GM20000 (cell line): Measurements from ENCODE around the gene CFI.

Source experiments
- DNase-seq: peaks from one replicate; pipeline ENCODE4 v3.0.0; 2012; ENCODE audit warnings: low spot score
- CTCF ChIP-seq: IDR thresholded peaks from 2 replicates; pipeline ENCODE4 v1.5.1; 2012; ENCODE audit warnings: mild to moderate bottlenecking, control low read depth; ENCODE audit errors: extremely low read depth, missing control alignments

Gene CFI

DNA sequence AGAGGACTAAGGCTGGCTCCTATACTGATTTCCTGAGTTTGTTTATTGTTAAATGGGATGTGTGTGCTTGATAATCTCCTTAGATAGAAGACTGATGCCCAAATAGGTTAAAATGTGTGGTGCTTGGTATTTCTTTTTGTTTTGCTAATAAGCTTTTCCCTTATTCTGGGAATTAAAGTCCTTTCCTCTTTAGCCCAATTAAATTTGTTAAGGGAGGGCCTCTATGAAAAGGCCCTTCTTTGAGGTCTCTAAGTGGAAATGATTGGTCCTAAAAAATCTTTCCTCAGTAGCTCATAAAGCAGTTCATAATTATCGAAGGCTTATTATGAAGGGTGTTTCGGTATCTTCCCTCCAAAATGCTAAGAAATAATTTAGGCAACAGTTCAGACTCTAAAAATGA lies 25.9 kb upstream of the CFI start, which contains the start of gene RRH:
Gene RRH (plus strand): TSS at position 301 of the 400 bp plus-strand sequence. CDS start 56 bp downstream, at position 357.
- no peak for TF ChIP-seq CTCF
- no peak for DNase-seq

DNA sequence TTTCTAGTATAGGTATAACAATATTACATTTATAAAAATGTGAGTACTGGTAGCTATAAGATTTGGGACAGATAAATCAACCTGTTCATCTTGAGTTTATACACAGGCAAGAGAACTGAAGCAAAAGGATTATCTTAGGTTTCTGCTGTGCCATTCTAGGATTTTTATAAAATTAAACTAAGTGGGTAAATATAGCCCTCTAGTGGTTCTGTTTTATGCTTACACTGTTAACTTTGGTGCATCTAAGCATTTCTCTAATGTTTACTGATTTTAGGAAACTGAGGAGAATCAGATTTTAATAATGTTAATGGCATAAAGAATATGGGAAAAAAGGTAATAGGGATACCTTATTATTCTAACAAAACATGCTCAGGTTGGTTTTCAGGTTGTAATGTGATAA lies 24.9 kb upstream of the CFI start:
- TF ChIP-seq CTCF = no peak
- peak; percentile 24 for DNase-seq

DNA sequence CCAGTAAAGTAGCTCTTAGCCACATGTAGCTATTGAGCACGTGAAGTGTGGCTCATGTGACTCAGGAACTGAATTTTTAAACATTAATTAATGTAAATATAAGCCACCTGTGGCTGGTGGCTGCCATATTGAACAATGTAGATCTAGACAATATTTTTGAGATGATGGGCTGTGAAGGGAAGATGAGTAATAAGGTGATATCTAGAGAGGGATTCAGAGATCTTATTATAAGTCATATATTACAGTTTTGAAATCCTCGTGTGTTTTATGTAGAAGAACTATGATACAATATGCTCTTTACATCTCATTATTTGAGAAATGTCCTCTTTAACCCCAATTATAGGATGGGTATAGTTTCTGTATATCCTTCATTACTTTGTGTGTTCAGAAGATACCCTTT lies 19.4 kb upstream of the CFI start:
- TF ChIP-seq CTCF = no peak

GRCh38 chr4:109820563-109820962 lies 18.8 kb upstream of the CFI start:
- no peak for TF ChIP-seq CTCF
- no peak for DNase-seq

More for the DNA sequence above, 19.4 kb upstream of the CFI start:
- no peak for DNase-seq

- no peak for DNase-seq
- TF ChIP-seq CTCF = no peak
Measured at GRCh38 chr4:109818268-109818667, 16.5 kb upstream of the CFI start.

DNA sequence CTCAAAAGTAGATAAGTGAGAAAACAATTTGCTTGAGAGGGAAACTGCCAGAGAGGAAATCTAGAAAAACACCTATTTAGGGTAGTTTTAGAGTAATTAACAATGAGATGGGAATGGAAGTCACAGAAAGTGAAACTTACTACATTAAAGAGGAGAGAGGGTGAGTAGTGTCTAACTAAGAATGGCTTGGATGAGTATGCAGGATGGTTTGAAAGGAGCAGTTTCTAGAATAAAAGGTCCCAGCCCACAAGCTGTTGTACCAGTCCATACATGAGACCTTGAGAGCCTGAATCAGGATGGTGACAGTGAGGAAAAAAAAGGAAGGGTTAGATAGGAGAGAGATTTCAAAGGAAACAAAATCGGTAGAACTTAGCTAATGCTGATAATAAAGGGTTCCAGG lies 15.1 kb upstream of the CFI start:
- DNase-seq = no peak
- no peak for TF ChIP-seq CTCF

- no peak for TF ChIP-seq CTCF
- peak; percentile 8 for DNase-seq
Measured at GRCh38 chr4:109816082-109816442, 14.3 kb upstream of the CFI start.
